Left cardiac atrium (tissue), 4 donors: ENCODE results near the gene PCBP4. TPM values are rescaled to one million over a fixed set of nuclear protein-coding genes. Genes with fewer than 3 reads are reported as not detected.
A peak's percentile ranks its signal among the peaks of the same experiment; 100 is the strongest.

ENCODE experiments used
- ATAC-seq, 2 donors: fragments of 200-7000 bp; cut with Tn5 transposase; one replicate each; pipeline ENCODE4 v1.9.1; 2020; ENCODE audit warnings: mild to moderate bottlenecking in 2 of 2, moderate library complexity in 2 of 2
- DNase-seq: peaks from one replicate; pipeline ENCODE4 v3.0.0-alpha.2; 2020
- intact Hi-C, 2 donors: fragments of 100-400 bp; cut with DNase I; formaldehyde crosslinking; loops; one replicate each; pipeline versions ENCODE4 v1.14.1 to v1.15.1; 2022 to 2023
- total RNA-seq, 2 donors: library from RNA; stranded (reverse); fragmentation: NEBNext Ultra II Directional; extraction: Animal tissue kit (Norgen Biotek cat#: 25700); gene quantifications; one replicate each; pipeline ENCODE4 v1.2.1, GENCODE V29; 2021
- donor health status: DM: no; HTN: yes; CAD: no.
- donor health status: DM: no; HTN: yes; CAD: no; lungs with severe emphysema.
- donor health status: DM: yes; HTN: yes; CAD: no.
- donor health status: Dilated cardiomyopathy.

PCBP4 gene
- total RNA-seq, 2 donors from 2014 or later, result 49.1 to 68.3 TPM

DNA sequence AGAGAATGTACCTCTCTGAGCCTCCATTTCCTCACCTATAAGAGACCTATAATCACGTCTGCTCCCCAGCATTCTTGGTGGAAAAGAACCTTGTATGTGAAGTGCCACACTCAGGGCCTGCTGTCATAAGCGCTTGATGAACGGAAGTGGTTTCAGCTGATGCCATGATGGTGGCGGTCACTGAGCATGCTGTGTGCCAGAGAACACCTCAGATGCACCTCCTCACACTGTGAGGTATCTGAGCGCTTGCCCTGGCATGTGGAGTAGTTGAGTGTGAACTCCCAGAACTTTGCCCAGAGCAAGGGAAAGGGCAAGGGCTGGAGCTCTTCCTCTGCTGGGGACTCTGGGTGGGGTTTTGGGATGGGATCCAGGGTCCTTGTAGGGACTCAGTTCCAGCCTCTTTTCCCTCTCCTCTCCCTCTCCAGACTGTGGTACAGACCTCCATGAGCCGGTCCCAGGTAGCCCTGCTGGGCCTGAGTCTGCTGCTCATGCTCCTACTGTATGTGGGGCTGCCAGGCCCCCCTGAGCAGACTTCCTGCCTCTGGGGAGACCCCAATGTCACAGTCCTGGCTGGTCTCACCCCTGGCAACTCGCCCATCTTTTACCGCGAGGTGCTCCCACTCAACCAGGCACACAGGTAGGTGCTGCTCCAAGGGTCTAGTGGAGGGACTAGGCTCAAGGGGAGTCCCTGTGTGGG is 10.3 kb upstream of the PCBP4 start:
- ATAC-seq (no peak), DNase-seq (no peak)
- intact Hi-C loops, result no loop called here

GRCh38 chr3:51975852-51976549 is 8.7 kb upstream of the PCBP4 start:
- peak; percentile 85 for DNase-seq
- peak; percentile 3 to 29 for ATAC-seq

DNA sequence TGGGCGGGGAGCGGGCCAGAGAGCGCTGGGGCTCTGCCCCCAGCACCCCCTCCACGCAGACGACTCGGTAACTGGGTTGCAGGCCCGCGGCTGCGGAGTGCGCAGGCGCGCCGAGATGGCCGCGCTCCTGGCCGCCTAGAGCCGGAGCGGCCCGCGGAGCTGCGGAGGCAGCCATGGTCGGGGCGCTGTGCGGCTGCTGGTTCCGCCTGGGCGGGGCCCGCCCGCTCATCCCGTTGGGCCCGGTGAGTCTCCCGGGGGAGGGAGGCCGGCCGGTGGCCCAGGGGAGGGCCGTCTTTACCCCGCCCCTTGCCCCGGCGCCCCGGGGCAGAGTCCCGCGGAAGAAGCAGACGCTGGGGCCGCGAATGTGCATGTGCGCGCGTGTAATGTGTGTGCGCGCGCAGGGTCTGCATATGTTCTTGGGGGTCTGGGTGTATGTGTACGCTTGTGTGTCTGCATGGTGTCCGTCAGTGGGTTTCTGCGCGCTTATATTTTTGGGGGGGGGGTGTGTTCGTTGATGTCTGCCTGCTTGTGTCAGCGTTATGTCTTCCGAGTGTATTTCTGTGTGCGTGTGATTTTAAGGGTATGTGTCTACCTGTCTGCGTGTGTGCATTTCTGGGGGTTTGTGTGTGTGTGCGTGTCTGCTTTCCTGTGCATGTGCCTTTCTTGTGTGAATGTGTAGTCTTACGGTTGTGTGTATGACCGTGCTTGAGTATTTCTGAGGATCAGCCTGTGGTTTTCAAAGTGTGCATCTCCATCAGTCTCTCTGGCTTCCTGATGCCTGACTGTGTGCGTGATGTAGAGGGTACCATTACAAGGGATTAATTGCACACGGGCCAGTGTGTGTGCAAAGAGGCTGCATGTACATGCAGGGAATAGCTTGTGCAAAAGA is 8.0 kb upstream of the PCBP4 start, which contains the start of gene ABHD14A:
ABHD14A (plus strand) TSS at position 102 of the 889 bp plus-strand sequence; CDS start at position 174, 72 bp downstream.
- ATAC-seq (peak; percentile 80 to 82), DNase-seq (peak; percentile 78)
- intact Hi-C loops, result loop anchor here in 1 of 2 donors (2.0 kb wide), 1 partner anchor 32 kb away; the partner anchor contains the start of gene PARP3

More at GRCh38 chr3:51975852-51976549, 8.7 kb upstream of the PCBP4 start:
- intact Hi-C loops, result loop anchor here in 1 of 2 donors (2.0 kb wide), 1 partner anchor 33 kb away; the partner anchor contains the start of gene PARP3

GRCh38 chr3:51974277-51974962 is 7.2 kb upstream of the PCBP4 start:
- ATAC-seq (peak; percentile 36 to 44), DNase-seq (no peak)
- intact Hi-C loops, result loop anchor here in 1 of 2 donors (2.0 kb wide), 1 partner anchor 32 kb away; the partner anchor contains the start of gene PARP3

GRCh38 chr3:51971350-51971749 is 4.1 kb upstream of the PCBP4 start:
- intact Hi-C loops, result no loop called here
- DNase-seq (no peak), ATAC-seq (no peak)

DNA sequence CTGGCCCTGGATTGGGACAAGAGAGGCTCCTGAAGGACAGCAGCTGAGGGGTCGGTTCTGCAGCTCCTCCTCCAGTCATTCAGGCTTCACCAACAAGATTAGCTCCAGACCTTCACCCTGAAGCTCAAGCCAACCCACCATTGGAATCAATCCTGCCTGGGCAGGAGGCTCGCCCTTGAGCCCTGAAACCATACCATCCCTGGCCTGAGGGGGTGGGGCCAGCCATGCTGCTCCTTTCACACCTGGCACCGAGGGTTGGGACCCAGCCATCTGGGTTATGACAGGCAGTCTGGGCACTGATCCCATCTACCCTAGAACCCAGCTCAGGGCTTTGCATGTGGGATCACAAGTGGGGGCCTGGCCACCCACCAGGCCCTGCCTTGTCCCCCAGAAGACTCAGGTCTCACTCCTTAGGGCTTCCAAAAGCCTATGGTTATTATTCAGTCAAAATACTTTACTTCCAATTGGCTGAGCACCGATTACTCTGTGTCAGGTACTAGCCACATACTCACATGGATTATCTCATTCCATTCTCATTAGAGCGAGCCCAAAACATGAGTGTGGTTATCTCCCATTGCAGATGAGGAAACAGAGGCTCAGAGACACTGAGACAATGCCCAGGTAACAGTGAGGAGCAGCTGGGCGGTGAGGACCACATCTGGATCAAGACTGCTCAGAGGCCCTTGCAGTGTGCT is 3.5 kb upstream of the PCBP4 start:
- intact Hi-C loops, result no loop called here
- DNase-seq (no peak), ATAC-seq (no peak)

DNA sequence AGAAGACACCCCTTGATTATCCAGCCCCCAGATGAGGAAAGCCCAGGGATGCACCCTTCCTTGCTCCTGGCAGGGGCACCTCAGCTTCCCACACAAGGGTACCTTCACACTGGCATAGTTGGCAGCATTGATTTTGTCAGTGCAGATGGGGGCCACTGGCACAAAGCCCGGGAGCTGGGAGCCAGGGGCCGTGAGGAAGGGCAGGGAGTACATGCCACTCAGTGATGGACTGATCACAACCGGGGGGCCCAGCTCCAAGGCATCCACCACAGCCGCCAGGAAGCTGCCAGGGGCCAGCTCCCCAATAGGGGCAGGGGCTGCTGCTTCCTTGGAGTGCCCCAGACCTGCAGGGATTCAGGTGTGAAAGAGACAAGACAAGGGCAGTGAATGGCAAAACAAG is 2.6 kb upstream of the PCBP4 start:
- intact Hi-C loops, result no loop called here
- ATAC-seq (no peak), DNase-seq (no peak)

- DNase-seq (no peak), ATAC-seq (no peak)
- intact Hi-C loops, result no loop called here
These were observed 1.8 kb upstream of the PCBP4 start for GRCh38 chr3:51968883-51969678.

- ATAC-seq (peak; percentile 1 to 7), DNase-seq (peak; percentile 54)
- intact Hi-C loops, result no loop called here
These were observed 1.0 kb upstream of the PCBP4 start for GRCh38 chr3:51968170-51968775.

DNA sequence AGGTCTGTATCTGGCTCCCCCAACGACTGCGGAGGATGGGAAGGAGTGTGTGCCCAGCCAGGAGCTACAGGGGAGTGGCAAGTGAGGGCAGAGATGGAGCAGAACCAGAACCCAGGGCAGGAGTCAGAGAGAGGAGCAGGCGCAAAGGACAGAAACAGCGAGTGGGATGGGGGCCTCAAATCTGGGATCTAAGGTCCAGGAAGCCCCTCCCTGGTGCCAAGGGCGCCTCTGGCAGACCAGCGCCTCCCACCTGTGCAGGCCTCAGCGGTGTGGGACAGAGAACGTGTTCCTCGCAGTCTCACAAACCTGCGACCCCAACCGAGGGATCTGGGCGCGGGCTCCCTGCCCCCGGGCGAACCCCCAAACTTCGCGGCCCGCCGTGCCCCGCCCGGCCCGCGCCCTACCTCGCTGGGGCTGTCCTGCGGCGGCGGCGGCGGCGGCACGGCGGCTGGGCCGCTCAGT is 301 bp downstream of the PCBP4 start:
- intact Hi-C loops, result no loop called here
- DNase-seq (no peak), ATAC-seq (no peak)

DNA sequence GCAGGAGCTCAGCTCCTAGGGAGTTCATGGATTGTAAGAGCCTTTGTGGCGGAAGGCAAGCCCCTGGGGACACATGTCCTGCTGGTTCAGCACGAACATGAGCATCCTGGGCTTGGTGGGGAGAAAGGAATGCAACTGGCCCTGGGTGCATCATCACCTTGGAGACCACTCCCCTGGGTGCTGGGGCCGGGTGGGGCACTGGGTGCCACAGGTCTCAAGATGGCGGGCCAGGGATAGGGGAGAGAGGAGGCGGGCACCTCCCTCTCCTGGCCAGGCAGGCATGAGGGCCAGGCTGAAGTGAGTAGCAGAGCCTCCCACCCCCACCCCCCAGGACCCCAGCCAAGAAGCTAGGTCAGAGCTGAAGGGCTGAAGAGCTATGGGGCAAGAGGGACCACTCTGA is 768 bp downstream of the PCBP4 start:
- intact Hi-C loops, result no loop called here
- DNase-seq, result no peak
- ATAC-seq, result peak in 1 of 2 donors; percentile 2

GRCh38 chr3:51966016-51966415 is 1.2 kb downstream of the PCBP4 start:
- DNase-seq (no peak), ATAC-seq (no peak)
- intact Hi-C loops, result no loop called here

DNA sequence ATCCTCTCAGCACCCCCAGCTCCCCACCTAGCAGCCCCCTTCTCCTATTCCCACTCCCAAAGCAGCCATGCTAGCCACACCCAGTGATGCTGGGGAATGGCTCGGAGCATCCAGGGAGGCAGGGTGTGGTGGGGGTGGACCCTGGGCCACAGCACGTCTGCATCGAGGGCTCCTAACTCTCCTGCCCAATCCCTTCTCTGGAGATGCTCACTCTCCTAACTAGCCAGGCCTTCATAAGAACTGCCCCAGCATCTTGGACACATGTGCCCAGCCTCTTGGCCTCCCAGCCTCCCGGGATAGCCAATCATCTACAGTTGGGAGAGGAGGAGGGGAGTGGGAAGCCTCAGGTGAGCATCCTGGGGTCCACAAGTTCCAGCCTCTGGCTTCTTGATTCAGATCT is 2.7 kb downstream of the PCBP4 start:
- DNase-seq (no peak), ATAC-seq (no peak)
- intact Hi-C loops, result no loop called here

GRCh38 chr3:51963951-51964451 is 3.3 kb downstream of the PCBP4 start:
- DNase-seq (peak; percentile 35), ATAC-seq (no peak)
- intact Hi-C loops, result no loop called here

DNA sequence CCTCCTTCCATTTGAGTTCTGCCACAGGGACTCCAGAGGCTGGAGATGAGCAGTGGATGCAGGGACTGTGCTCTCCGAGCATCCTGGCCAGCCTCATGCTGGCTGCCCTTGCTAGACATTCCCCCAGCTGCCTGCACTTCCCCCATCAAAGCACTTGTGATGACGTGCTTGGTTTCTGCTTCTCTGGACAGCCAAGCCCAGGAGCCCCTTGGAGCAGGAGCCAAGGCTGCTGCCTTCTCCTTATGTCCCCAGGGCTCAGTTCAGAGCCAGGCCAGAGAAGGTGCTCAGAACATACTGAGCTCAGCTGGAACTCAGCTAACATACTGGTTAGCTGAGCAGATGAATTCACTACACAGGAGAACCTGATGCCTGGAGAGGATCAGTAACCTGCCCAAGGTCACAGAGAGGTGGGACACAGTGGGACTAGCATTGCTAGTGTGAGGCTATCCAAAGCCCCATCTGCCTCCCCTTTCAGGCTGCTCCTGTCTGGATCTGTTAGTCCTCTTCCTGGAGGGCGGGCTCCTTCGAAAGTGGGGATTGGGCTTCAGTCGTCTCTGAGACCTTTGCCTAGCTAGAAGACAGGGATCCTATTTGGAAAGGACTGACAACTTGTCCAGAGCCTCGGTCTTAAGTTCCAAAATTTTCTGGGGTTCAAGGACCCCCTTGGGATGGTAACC is 4.3 kb downstream of the PCBP4 start:
- DNase-seq (peak; percentile 26), ATAC-seq (no peak)
- intact Hi-C loops, result no loop called here
